K562 (cell line): ENCODE measurements around the gene POLK. TPM values are rescaled to one million over a fixed set of nuclear protein-coding genes. Genes with fewer than 3 reads are reported as not detected.

ENCODE experiments used
- CTBP1 ChIP-seq: fragments of 450-650 bp; IDR thresholded peaks from 2 replicates; pipeline ENCODE4 v1.6.1; 2016; ENCODE audit warnings: borderline replicate concordance
- EZH2 ChIP-seq: IDR thresholded peaks from 2 replicates; pipeline ENCODE4 v1.6.1; 2012; ENCODE audit warnings: low read depth, mild to moderate bottlenecking, inconsistent platforms, low read length, borderline replicate concordance
- FUS ChIP-seq: fragments of 200-400 bp; formaldehyde crosslinking; optimal IDR thresholded peaks from 2 replicates; pipeline ENCODE3; 2017; ENCODE audit warnings: low read depth, low read length
- GATAD2A ChIP-seq: fragments of 450-650 bp; IDR thresholded peaks from 2 replicates; pipeline ENCODE4 v1.6.1; 2017
- HMGN3 ChIP-seq: IDR thresholded peaks from 2 replicates; pipeline ENCODE4 v1.6.1; 2011; ENCODE audit warnings: borderline replicate concordance, low read depth, mild to moderate bottlenecking, mixed read lengths, low read length; ENCODE audit not compliant: insufficient read length; ENCODE audit errors: extremely low read depth
- POLR2AphosphoS2 ChIP-seq: IDR thresholded peaks from 2 replicates; pipeline ENCODE4 v1.6.1; 2012; ENCODE audit warnings: low read length, improper control_type of control experiment
- POLR2B ChIP-seq: fragments of 450-650 bp; IDR thresholded peaks from 2 replicates; pipeline ENCODE4 v1.6.1; 2018; ENCODE audit warnings: low read depth; ENCODE audit not compliant: partially characterized antibody
- POLR2G ChIP-seq: fragments of 200-400 bp; formaldehyde crosslinking; IDR thresholded peaks from 2 replicates; pipeline ENCODE4 v1.6.1; 2017; ENCODE audit warnings: low read depth, mild to moderate bottlenecking, antibody characterized with exemption, low read length, moderate library complexity
- PRMT5 ChIP-seq: sonication (generic); formaldehyde crosslinking; IDR thresholded peaks from 2 replicates; pipeline ENCODE4 v1.5.0; 2020; ENCODE audit warnings: missing genetic modification reagents
- RBM34 ChIP-seq: fragments of 200-400 bp; formaldehyde crosslinking; IDR thresholded peaks from 2 replicates; pipeline ENCODE4 v1.6.1; 2018; ENCODE audit warnings: low read length, borderline replicate concordance; ENCODE audit not compliant: insufficient read depth
- RFX1 ChIP-seq: fragments of 450-650 bp; IDR thresholded peaks from 2 replicates; pipeline ENCODE4 v1.6.1; 2016; ENCODE audit warnings: mild to moderate bottlenecking, moderate library complexity
- SREBF1 ChIP-seq: fragments of 150-350 bp; IDR thresholded peaks from 2 replicates; pipeline ENCODE4 v1.6.1; 2014; ENCODE audit warnings: antibody characterized with exemption, low read depth, low read length, borderline replicate concordance
- STAG1 ChIP-seq: sonication (generic); formaldehyde crosslinking; IDR thresholded peaks from 2 replicates; pipeline ENCODE4 v1.5.0; 2020; ENCODE audit warnings: missing genetic modification reagents, borderline replicate concordance
- TRIM24 ChIP-seq, 2 experiments: fragments of 450-650 bp; IDR thresholded peaks; 2 replicates each; pipeline ENCODE4 v1.6.1; 2016
- XRCC4 ChIP-seq: IDR thresholded peaks from one replicate; pipeline ENCODE4 v1.6.1; 2011; ENCODE audit not compliant: insufficient read depth, insufficient read length; ENCODE audit errors: extremely low read depth
- ZBTB11 ChIP-seq, 3 experiments: fragments of 200-800 bp in 1 of 3; fragments of 250-450 bp in 1 of 3; fragments of 450-650 bp in 1 of 3; sonication (Bioruptor Pico) in 1 of 3; sonication (Bioruptor generic) in 1 of 3; formaldehyde crosslinking in 1 of 3; IDR thresholded peaks; 2 replicates each; pipeline versions ENCODE4 v1.6.1 to v1.8.0; 2016 to 2022; ENCODE audit warnings: mild to moderate bottlenecking in 2 of 3, missing genetic modification characterization in 2 of 3, missing compliant biosample characterization in 1 of 3, moderate library complexity in 1 of 3
- ZNF766 ChIP-seq: fragments of 200-800 bp; sonication (Bioruptor generic); conservative IDR thresholded peaks from 2 replicates; pipeline ENCODE4 v1.6.1; 2016; ENCODE audit warnings: missing genetic modification characterization, missing compliant biosample characterization
- ZZZ3 ChIP-seq: fragments of 450-650 bp; IDR thresholded peaks from 2 replicates; pipeline ENCODE4 v1.6.1; 2016; ENCODE audit warnings: antibody characterized with exemption, mild to moderate bottlenecking, moderate library complexity
- polyA plus RNA-seq, 8 experiments: library from polyadenylated mRNA; depleted of rRNA in 4 of 8; stranded (reverse) in 5 of 8; unstranded in 3 of 8; fragments of >200 nt; fragmentation: Nextera tagmentation in 2 of 8; fragmentation: Illumina TruSeq in 1 of 8; extraction: Ambion mirVana in 2 of 8; extraction: Trizol in 1 of 8; gene quantifications; 2 replicates each; pipeline versions ENCODE4 v1.2.1 to v1.2.3, GENCODE V29; 2011 to 2014; ENCODE audit warnings: inconsistent platforms in 1 of 8, missing spikeins in 1 of 8
- total RNA-seq, 7 experiments: library from RNA; depleted of rRNA in 6 of 7; stranded (reverse); fragments of >200 nt in 6 of 7; fragmentation: Illumina TruSeq in 2 of 7; extraction: Trizol in 2 of 7; gene quantifications; 2 replicates each; pipeline versions ENCODE4 v1.2.1 to v1.2.3, GENCODE V29; 2011 to 2021; ENCODE audit warnings: low replicate concordance in 1 of 7
- TF ChIP-seq, protein P1 (sequence below): IDR thresholded peaks from 2 replicates; pipeline ENCODE4 v1.6.1; 2012; ENCODE audit warnings: low read depth, low read length, improper control_type of control experiment, borderline replicate concordance

POLK gene
- total and polyA plus RNA-seq, 9 of the 15 experiments (the other 6 are each of a cell fraction or from before 2014, with no cell fraction given): 6.1 to 31.6 (median 16.5) TPM

GRCh38 chr5:75511435-75512382, at the start of gene POLK, which contains the start of gene CERT1 (continued):
- peak in 1 of 3 experiments; percentile 62; a peak in 1 of 6 replicates for TF ChIP-seq ZBTB11 (CRISPR knock-in tag; IDR thresholded peaks at IDR 0.05)
- peak; percentile 85 for TF ChIP-seq POLR2G
- TF ChIP-seq FUS: no peak
- TF ChIP-seq RBM34: no peak
- TF ChIP-seq PRMT5 (CRISPR knock-in tag): no peak
- TF ChIP-seq SREBF1: no peak
- TF ChIP-seq RFX1: no peak; the same call in 1 of the 2 replicates
- TF ChIP-seq HMGN3: peak; percentile 38
- TF ChIP-seq EZH2: no peak
- no peak for TF ChIP-seq GATAD2A
- TF ChIP-seq TRIM24 (IDR thresholded peaks at IDR 0.05): no peak
- no peak for TF ChIP-seq POLR2AphosphoS2
- TF ChIP-seq STAG1 (CRISPR knock-in tag): no peak
- no peak for TF ChIP-seq ZZZ3
- TF ChIP-seq, protein P1, sequence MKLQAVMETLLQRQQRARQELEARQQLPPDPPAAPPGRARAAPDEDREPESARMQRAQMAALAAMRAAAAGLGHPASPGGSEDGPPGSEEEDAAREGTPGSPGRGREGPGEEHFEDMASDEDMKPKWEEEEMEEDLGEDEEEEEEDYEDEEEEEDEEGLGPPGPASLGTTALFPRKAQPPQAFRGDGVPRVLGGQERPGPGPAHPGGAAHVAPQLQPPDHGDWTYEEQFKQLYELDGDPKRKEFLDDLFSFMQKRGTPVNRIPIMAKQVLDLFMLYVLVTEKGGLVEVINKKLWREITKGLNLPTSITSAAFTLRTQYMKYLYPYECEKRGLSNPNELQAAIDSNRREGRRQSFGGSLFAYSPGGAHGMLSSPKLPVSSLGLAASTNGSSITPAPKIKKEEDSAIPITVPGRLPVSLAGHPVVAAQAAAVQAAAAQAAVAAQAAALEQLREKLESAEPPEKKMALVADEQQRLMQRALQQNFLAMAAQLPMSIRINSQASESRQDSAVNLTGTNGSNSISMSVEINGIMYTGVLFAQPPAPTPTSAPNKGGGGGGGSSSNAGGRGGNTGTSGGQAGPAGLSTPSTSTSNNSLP: no peak
- peak; percentile 62; the same call in 1 of the 2 replicates for TF ChIP-seq ZNF766
- peak; percentile 83; the same call in 1 of the 2 replicates for TF ChIP-seq CTBP1
- no peak for TF ChIP-seq XRCC4
- peak; percentile 88 for TF ChIP-seq POLR2B
